B cell (primary cell): ENCODE measurements around the gene RTF2. TPM values are rescaled to one million over a fixed set of nuclear protein-coding genes. Genes with fewer than 3 reads are reported as not detected.

Experiments
- ATAC-seq: fragments of 200-7000 bp; cut with Tn5 transposase; one replicate; pipeline ENCODE4 v1.10.0; 2021; ENCODE audit warnings: low read depth, mild to moderate bottlenecking, moderate number of reproducible peaks, moderate library complexity
- CTCF ChIA-PET: fragments of 350-600 bp; sonication (Branson Sonifier 250); formaldehyde crosslinking; loops from one replicate; lab custom pipeline; 2021; ENCODE audit warnings: antibody characterized with exemption, inconsistent platforms; lab: Charles Lee
- POLR2A ChIA-PET: fragments of 350-600 bp; sonication (Branson Sonifier 250); formaldehyde crosslinking; loops from one replicate; lab custom pipeline; 2021; ENCODE audit warnings: antibody characterized with exemption; lab: Charles Lee
- DNase-seq: peaks from one replicate; pipeline ENCODE4 v3.0.0; 2013
- H2AFZ ChIP-seq: 2 replicates; pipeline ENCODE4 v1.6.1; 2012; ENCODE audit warnings: mild to moderate bottlenecking, low read depth, low read length; ENCODE audit not compliant: insufficient read depth, poor library complexity, severe bottlenecking
- H3K27ac ChIP-seq, 2 donors: 1 replicate in 1 of 2; 2 replicates in 1 of 2; pipeline ENCODE4 v1.5.1; 2012 to 2013; ENCODE audit warnings: low read length in 2 of 2, mild to moderate bottlenecking in 2 of 2, moderate library complexity in 1 of 2
- H3K27me3 ChIP-seq, 4 experiments: fragments of 200-600 bp in 1 of 4; sonication (generic) in 1 of 4; replicated peaks in 1 of 4; 1 replicate in 2 of 4; 2 replicates in 2 of 4; pipeline versions ENCODE4 v1.6.1 to v1.7.0; 2013 to 2016; ENCODE audit warnings: low read length in 3 of 4, mild to moderate bottlenecking in 2 of 4, mixed read lengths in 1 of 4, moderate library complexity in 1 of 4; ENCODE audit not compliant: insufficient read depth in 4 of 4, control insufficient read depth in 3 of 4; ENCODE audit errors: control extremely low read depth in 1 of 4
- H3K36me3 ChIP-seq, 2 experiments: replicated peaks in 1 of 2; 1 replicate in 1 of 2; 2 replicates in 1 of 2; pipeline versions ENCODE4 v1.6.1 to v1.7.1; 2013; ENCODE audit warnings: low read length in 1 of 2; ENCODE audit not compliant: insufficient read depth in 2 of 2, control insufficient read depth in 1 of 2; ENCODE audit errors: control extremely low read depth in 1 of 2, extremely low read depth in 1 of 2
- H3K4me1 ChIP-seq, 2 donors: fragments of 200-600 bp in 1 of 2; sonication (generic) in 1 of 2; 1 replicate in 1 of 2; 2 replicates in 1 of 2; pipeline versions ENCODE4 v1.5.1 to v1.6.1; 2013 to 2017; ENCODE audit warnings: low read length in 2 of 2; ENCODE audit not compliant: control insufficient read depth in 2 of 2, insufficient read depth in 2 of 2
- H3K4me2 ChIP-seq: replicated peaks from 2 replicates; pipeline ENCODE3; 2012; ENCODE audit warnings: mild to moderate bottlenecking, low read depth, low read length; ENCODE audit not compliant: poor library complexity, severe bottlenecking
- H3K4me3 ChIP-seq, 5 experiments: fragments of 200-600 bp in 1 of 5; sonication (generic) in 1 of 5; 1 replicate in 3 of 5; 2 replicates in 2 of 5; pipeline versions ENCODE4 v1.5.1 to v1.7.0; 2011 to 2016; ENCODE audit warnings: low read length in 4 of 5, mild to moderate bottlenecking in 4 of 5, low read depth in 2 of 5, control low read depth in 1 of 5, moderate library complexity in 1 of 5; ENCODE audit not compliant: insufficient read depth in 1 of 5; ENCODE audit errors: control extremely low read depth in 1 of 5, extremely low read depth in 1 of 5
- H3K79me2 ChIP-seq: fragments of 200-600 bp; sonication (generic); one replicate; pipeline ENCODE4 v1.6.0; 2016; ENCODE audit warnings: low read length; ENCODE audit not compliant: control insufficient read depth, insufficient read depth
- H3K9ac ChIP-seq: fragments of 200-600 bp; sonication (generic); 2 replicates; pipeline ENCODE4 v1.6.1; 2017; ENCODE audit warnings: mild to moderate bottlenecking, low read length, moderate library complexity
- H3K9me3 ChIP-seq, 3 donors: one replicate each; pipeline versions ENCODE4 v1.6.1 to v1.7.1; 2013; ENCODE audit warnings: low read length in 2 of 3; ENCODE audit not compliant: control insufficient read depth in 2 of 3, insufficient read depth in 1 of 3; ENCODE audit errors: control extremely low read depth in 1 of 3
- H4K20me1 ChIP-seq: 2 replicates; pipeline ENCODE4 v1.6.0; 2012; ENCODE audit warnings: mild to moderate bottlenecking, low read length; ENCODE audit not compliant: insufficient read depth, control insufficient read depth, poor library complexity, severe bottlenecking
- H3K27ac Mint-ChIP-seq: one replicate; pipeline ENCODE4 v1.8.0; 2021; ENCODE audit warnings: mixed read lengths
- H3K27me3 Mint-ChIP-seq: one replicate; pipeline ENCODE4 v1.8.0; 2021; ENCODE audit warnings: mixed read lengths
- H3K4me1 Mint-ChIP-seq: one replicate; pipeline ENCODE4 v1.8.0; 2021; ENCODE audit warnings: mixed read lengths
- H3K4me3 Mint-ChIP-seq: one replicate; pipeline ENCODE4 v1.8.0; 2021; ENCODE audit warnings: mixed read lengths
- H3K9me3 Mint-ChIP-seq: one replicate; pipeline ENCODE4 v1.8.0; 2022; ENCODE audit warnings: mixed read lengths; ENCODE audit not compliant: insufficient read depth
- EZH2 ChIP-seq: IDR thresholded peaks from 2 replicates; pipeline ENCODE4 v1.6.1; 2012; ENCODE audit warnings: borderline replicate concordance, low read depth, mild to moderate bottlenecking, moderate library complexity, low read length; ENCODE audit not compliant: insufficient read depth, poor library complexity, severe bottlenecking
- WGBS: methylation state at CpG from one replicate; pipeline ENCODE4 v1.1.5; 2013; ENCODE audit warnings: missing lambda C conversion rate; ENCODE audit not compliant: insufficient coverage; 5-methylcytosine and 5-hydroxymethylcytosine counted together
- intact Hi-C: fragments of 100-400 bp; cut with micrococcal nuclease; formaldehyde crosslinking; loops from one replicate; pipeline ENCODE4 v1.10.0; 2022
- polyA plus RNA-seq: library from polyadenylated mRNA; depleted of rRNA; stranded (reverse); fragments of >200 nt; gene quantifications from 2 replicates; pipeline ENCODE4 v1.2.3, GENCODE V29; 2012
- total RNA-seq, 2 donors: library from RNA; stranded (reverse); fragments of 120-200 nt in 1 of 2; gene quantifications; 1 replicate in 1 of 2; 2 replicates in 1 of 2; pipeline versions ENCODE4 v1.2.3 to v1.2.4, GENCODE V29; 2013 to 2022
- TF ChIP-seq, protein P1 (sequence below): fragments of 200-600 bp; IDR thresholded peaks from one replicate; pipeline ENCODE4 v1.8.0; 2022; ENCODE audit warnings: antibody characterized with exemption, mild to moderate bottlenecking

RTF2 gene
- total and polyA plus RNA-seq, 2 donors (not counting 1 experiment from before 2014, with no cell fraction given) = 34.6 to 78.4 TPM

- H3K4me1 Mint-ChIP-seq = peaks cover 10% of the 10 kb centered on the region
- no peaks in the 10 kb centered on the region for H3K79me2 ChIP-seq
- ChIA-PET POLR2A (no interaction called here), CTCF (no interaction called here)
- TF ChIP-seq, protein P1, sequence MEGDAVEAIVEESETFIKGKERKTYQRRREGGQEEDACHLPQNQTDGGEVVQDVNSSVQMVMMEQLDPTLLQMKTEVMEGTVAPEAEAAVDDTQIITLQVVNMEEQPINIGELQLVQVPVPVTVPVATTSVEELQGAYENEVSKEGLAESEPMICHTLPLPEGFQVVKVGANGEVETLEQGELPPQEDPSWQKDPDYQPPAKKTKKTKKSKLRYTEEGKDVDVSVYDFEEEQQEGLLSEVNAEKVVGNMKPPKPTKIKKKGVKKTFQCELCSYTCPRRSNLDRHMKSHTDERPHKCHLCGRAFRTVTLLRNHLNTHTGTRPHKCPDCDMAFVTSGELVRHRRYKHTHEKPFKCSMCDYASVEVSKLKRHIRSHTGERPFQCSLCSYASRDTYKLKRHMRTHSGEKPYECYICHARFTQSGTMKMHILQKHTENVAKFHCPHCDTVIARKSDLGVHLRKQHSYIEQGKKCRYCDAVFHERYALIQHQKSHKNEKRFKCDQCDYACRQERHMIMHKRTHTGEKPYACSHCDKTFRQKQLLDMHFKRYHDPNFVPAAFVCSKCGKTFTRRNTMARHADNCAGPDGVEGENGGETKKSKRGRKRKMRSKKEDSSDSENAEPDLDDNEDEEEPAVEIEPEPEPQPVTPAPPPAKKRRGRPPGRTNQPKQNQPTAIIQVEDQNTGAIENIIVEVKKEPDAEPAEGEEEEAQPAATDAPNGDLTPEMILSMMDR = no peak
- no peak for TF ChIP-seq EZH2
- ATAC-seq (no peak), DNase-seq (no peak)
- peaks cover 2 to 3% of the 10 kb centered on the region in 2 donors for H3K4me1 ChIP-seq
- 98% methylated on average over 16 of the region's 16 CpGs for WGBS
- no peak overlapping the region for H2AFZ ChIP-seq
- no peak overlapping the region for H3K27ac ChIP-seq
- intact Hi-C loops = no loop called here
- H3K4me3 Mint-ChIP-seq = no peak overlapping the region
- H4K20me1 ChIP-seq = no peaks in the 10 kb centered on the region
- no peak overlapping the region for H3K27ac Mint-ChIP-seq
- no peak overlapping the region for H3K4me3 ChIP-seq
- H3K27me3 ChIP-seq = no peaks in the 10 kb centered on the region
- peaks cover 0 to 3% (median 0%) of the 10 kb centered on the region in 3 donors for H3K9me3 ChIP-seq
- H3K36me3 ChIP-seq = no peaks in the 10 kb centered on the region
- no peak overlapping the region for H3K4me2 ChIP-seq
- H3K9me3 Mint-ChIP-seq = no peaks in the 10 kb centered on the region
- no peaks in the 10 kb centered on the region for H3K27me3 Mint-ChIP-seq
- H3K9ac ChIP-seq = no peak overlapping the region
Observed at GRCh38 chr20:56445540-56445939, 22.9 kb upstream of the RTF2 start.

DNA sequence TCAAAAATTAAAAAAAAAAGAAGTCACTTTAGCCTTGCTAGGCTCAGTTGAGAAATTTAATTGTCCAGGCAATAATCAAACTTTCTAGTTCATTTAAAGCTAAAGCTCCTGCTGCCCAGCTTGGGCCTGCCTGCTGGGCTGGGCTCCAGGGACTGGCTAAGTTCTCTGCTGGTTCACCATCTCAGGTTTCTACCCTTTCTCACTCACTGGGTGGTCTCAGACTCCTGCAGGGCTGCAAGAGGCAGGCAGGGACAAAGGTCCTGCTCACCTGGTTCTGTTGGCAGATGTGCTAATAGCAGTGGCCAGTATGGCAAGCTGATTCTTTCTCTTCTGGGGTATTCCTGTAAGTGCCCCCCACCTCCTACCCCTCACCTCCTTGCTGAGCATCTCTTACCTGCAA is 21.2 kb upstream of the RTF2 start:
- H3K4me1 ChIP-seq = no peaks in the 10 kb centered on the region
- TF ChIP-seq EZH2 = no peak
- TF ChIP-seq, protein P1 = no peak
- Mint-ChIP-seq H3K27ac (no peak overlapping the region), H3K4me1 (peaks cover 1% of the 10 kb centered on the region), H3K27me3 (no peaks in the 10 kb centered on the region), H3K9me3 (no peaks in the 10 kb centered on the region), H3K4me3 (no peak overlapping the region)
- CTCF ChIA-PET = interaction anchor here (0.7 kb wide), 1 partner anchor 830 kb away, joined by 3 read pairs; no protein-coding TSS in a partner anchor
- no peak overlapping the region for H3K4me3 ChIP-seq
- no peaks in the 10 kb centered on the region for H4K20me1 ChIP-seq
- intact Hi-C loops = no loop called here
- no peak overlapping the region for H3K27ac ChIP-seq
- no peak overlapping the region for H3K4me2 ChIP-seq
- H3K27me3 ChIP-seq = no peaks in the 10 kb centered on the region
- POLR2A ChIA-PET = no interaction called here
- no peaks in the 10 kb centered on the region for H3K79me2 ChIP-seq
- DNase-seq = no peak
- H3K36me3 ChIP-seq = no peaks in the 10 kb centered on the region
- no peak for ATAC-seq
- H2AFZ ChIP-seq = no peak overlapping the region
- no peak overlapping the region for H3K9ac ChIP-seq
- H3K9me3 ChIP-seq = peaks cover 0 to 3% (median 0%) of the 10 kb centered on the region in 3 donors
